ENCODE data around the gene SNAPC4. TPM values are rescaled to one million over a fixed set of nuclear protein-coding genes. Genes with fewer than 3 reads are reported as not detected.
A peak's percentile ranks its signal among the peaks of the same experiment; 100 is the strongest.

The SNAPC4 gene
- total RNA-seq, 1 donor from 2014 or later = 22.9 TPM

- TF ChIP-seq, protein P1, sequence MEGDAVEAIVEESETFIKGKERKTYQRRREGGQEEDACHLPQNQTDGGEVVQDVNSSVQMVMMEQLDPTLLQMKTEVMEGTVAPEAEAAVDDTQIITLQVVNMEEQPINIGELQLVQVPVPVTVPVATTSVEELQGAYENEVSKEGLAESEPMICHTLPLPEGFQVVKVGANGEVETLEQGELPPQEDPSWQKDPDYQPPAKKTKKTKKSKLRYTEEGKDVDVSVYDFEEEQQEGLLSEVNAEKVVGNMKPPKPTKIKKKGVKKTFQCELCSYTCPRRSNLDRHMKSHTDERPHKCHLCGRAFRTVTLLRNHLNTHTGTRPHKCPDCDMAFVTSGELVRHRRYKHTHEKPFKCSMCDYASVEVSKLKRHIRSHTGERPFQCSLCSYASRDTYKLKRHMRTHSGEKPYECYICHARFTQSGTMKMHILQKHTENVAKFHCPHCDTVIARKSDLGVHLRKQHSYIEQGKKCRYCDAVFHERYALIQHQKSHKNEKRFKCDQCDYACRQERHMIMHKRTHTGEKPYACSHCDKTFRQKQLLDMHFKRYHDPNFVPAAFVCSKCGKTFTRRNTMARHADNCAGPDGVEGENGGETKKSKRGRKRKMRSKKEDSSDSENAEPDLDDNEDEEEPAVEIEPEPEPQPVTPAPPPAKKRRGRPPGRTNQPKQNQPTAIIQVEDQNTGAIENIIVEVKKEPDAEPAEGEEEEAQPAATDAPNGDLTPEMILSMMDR (IDR thresholded peaks at IDR 0.05; ENCODE audit: partially characterized antibody, unreplicated experiment) = no peak
- Mint-ChIP-seq H3K27ac (ENCODE audit: unreplicated experiment) (no peak overlapping the region), H3K27me3 (ENCODE audit: unreplicated experiment) (peaks cover 14% of the 10 kb centered on the region), H3K4me1 (ENCODE audit: low read depth, unreplicated experiment) (peaks cover 14% of the 10 kb centered on the region), H3K4me3 (ENCODE audit: unreplicated experiment) (peak overlapping the region; percentile 89), H3K9me3 (ENCODE audit: unreplicated experiment) (peaks cover 6% of the 10 kb centered on the region), H3K36me3 (ENCODE audit: unreplicated experiment) (no peaks in the 10 kb centered on the region)
- DNase-seq = no peak
Measured at GRCh38 chr9:136436055-136436634, 36.2 kb upstream of the SNAPC4 start.

DNA sequence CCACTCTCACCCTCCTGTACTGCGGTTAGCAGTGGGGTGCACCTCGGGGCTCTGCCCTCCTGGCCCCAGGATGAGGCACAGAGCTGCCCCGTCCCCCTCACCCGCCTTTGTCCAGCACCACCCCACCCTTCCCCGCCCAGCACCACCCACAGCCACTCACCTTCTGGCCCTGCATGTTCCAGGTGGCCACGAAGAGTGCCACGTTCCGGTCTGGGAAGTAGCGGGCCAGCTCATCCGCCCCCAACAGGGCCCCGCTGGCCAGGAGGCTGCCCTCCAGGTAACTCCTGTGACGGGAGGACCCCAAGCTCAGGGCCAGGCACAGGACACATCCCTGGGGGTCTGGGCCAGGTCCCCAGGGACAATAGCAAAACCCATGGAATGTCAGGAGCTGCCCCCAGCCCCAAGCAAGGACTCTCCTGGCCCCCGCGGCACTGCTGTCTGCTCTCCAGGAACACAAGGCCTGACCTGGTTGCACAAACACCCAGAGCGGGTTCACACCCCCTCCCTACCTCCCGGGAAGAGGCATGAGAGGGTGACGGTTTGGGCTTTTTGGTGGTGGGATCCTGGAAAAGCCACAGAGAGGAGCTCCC lies 34.7 kb upstream of the SNAPC4 start:
- H3K4me1 Mint-ChIP-seq (ENCODE audit: low read depth, unreplicated experiment) = peaks cover 20% of the 10 kb centered on the region
- TF ChIP-seq, protein P1 (IDR thresholded peaks at IDR 0.05; ENCODE audit: partially characterized antibody, unreplicated experiment) = no peak
- H3K36me3 Mint-ChIP-seq (ENCODE audit: unreplicated experiment) = no peaks in the 10 kb centered on the region
- peaks cover 3% of the 10 kb centered on the region for H3K9me3 Mint-ChIP-seq (ENCODE audit: unreplicated experiment)
- no peak overlapping the region for H3K27ac Mint-ChIP-seq (ENCODE audit: unreplicated experiment)
- H3K4me3 Mint-ChIP-seq (ENCODE audit: unreplicated experiment) = no peak overlapping the region
- H3K27me3 Mint-ChIP-seq (ENCODE audit: unreplicated experiment) = peaks cover 10% of the 10 kb centered on the region
- no peak for DNase-seq

- peaks cover 10% of the 10 kb centered on the region for H3K27me3 Mint-ChIP-seq (ENCODE audit: unreplicated experiment)
- TF ChIP-seq, protein P1 (IDR thresholded peaks at IDR 0.05; ENCODE audit: partially characterized antibody, unreplicated experiment) = no peak
- no peak overlapping the region for H3K27ac Mint-ChIP-seq (ENCODE audit: unreplicated experiment)
- peaks cover 20% of the 10 kb centered on the region for H3K4me1 Mint-ChIP-seq (ENCODE audit: low read depth, unreplicated experiment)
- no peaks in the 10 kb centered on the region for H3K36me3 Mint-ChIP-seq (ENCODE audit: unreplicated experiment)
- DNase-seq = no peak
- peaks cover 3% of the 10 kb centered on the region for H3K9me3 Mint-ChIP-seq (ENCODE audit: unreplicated experiment)
- H3K4me3 Mint-ChIP-seq (ENCODE audit: unreplicated experiment) = no peak overlapping the region
Measured at GRCh38 chr9:136433849-136434579, 34.0 kb upstream of the SNAPC4 start.

- Mint-ChIP-seq H3K27me3 (ENCODE audit: unreplicated experiment) (peaks cover 13% of the 10 kb centered on the region), H3K36me3 (ENCODE audit: unreplicated experiment) (no peaks in the 10 kb centered on the region), H3K27ac (ENCODE audit: unreplicated experiment) (no peak overlapping the region), H3K4me3 (ENCODE audit: unreplicated experiment) (no peak overlapping the region), H3K4me1 (ENCODE audit: low read depth, unreplicated experiment) (peaks cover 21% of the 10 kb centered on the region), H3K9me3 (ENCODE audit: unreplicated experiment) (peaks cover 3% of the 10 kb centered on the region)
- TF ChIP-seq, protein P1 (IDR thresholded peaks at IDR 0.05; ENCODE audit: partially characterized antibody, unreplicated experiment) = no peak
- no peak for DNase-seq
Measured at GRCh38 chr9:136433043-136433715, 33.2 kb upstream of the SNAPC4 start.

Data from glutamatergic neuron (in vitro differentiated cells).